SJSA1 (cell line): ENCODE data around the gene NUAK2. TPM values are rescaled to one million over a fixed set of nuclear protein-coding genes. Genes with fewer than 3 reads are reported as not detected.
A peak's percentile ranks its signal among the peaks of the same experiment; 100 is the strongest.

Experiments used
- DNase-seq, 2 experiments: peaks; one replicate each; pipeline ENCODE4 v3.0.0-alpha.2; 2015 to 2020; ENCODE audit warnings: low spot score in 2 of 2, low read depth in 1 of 2
- H3K27ac ChIP-seq: fragments of 250-450 bp; sonication (Bioruptor Pico); 2 replicates; pipeline ENCODE4 v1.5.1; 2020; ENCODE audit warnings: mild to moderate bottlenecking, moderate library complexity
- H3K27me3 ChIP-seq: fragments of 250-450 bp; sonication (Bioruptor Pico); replicated peaks from 2 replicates; pipeline ENCODE4 v1.5.1; 2020; ENCODE audit warnings: mild to moderate bottlenecking, moderate library complexity
- H3K36me3 ChIP-seq: fragments of 250-450 bp; sonication (Bioruptor Pico); 2 replicates; pipeline ENCODE4 v1.5.1; 2020; ENCODE audit warnings: mild to moderate bottlenecking
- H3K4me1 ChIP-seq: fragments of 250-450 bp; sonication (Bioruptor Pico); replicated peaks from 2 replicates; pipeline ENCODE4 v1.6.1; 2021; ENCODE audit warnings: mild to moderate bottlenecking
- H3K4me3 ChIP-seq: fragments of 250-450 bp; sonication (Bioruptor Pico); 2 replicates; pipeline ENCODE4 v1.5.1; 2020; ENCODE audit warnings: mild to moderate bottlenecking
- H3K9me3 ChIP-seq: fragments of 250-450 bp; sonication (Bioruptor Pico); replicated peaks from 2 replicates; pipeline ENCODE4 v1.5.1; 2020; ENCODE audit warnings: mild to moderate bottlenecking
- total RNA-seq: library from RNA; depleted of rRNA; stranded (reverse); fragments of >200 nt; shearing (Covaris generic); gene quantifications from 2 replicates; pipeline ENCODE4 v1.2.3, GENCODE V29; 2014; rRNA removed

Gene NUAK2
- total RNA-seq, 1 experiment from 2014 or later: 5.8 TPM

- DNase-seq: peak; percentile 44 to 63
- Histone ChIP-seq H3K27ac (no peak overlapping the region; the same call in 1 of the 2 replicates), H3K9me3 (no peaks in the 10 kb centered on the region)
Observed at GRCh38 chr1:205261946-205262691, 59.4 kb downstream of the NUAK2 start.

GRCh38 chr1:205260948-205261732 lies 60.4 kb downstream of the NUAK2 start:
- DNase-seq: no peak

More at GRCh38 chr1:205261946-205262691, 59.4 kb downstream of the NUAK2 start:
- H3K36me3 ChIP-seq: no peaks in the 10 kb centered on the region
- no peak overlapping the region for H3K4me3 ChIP-seq
- no peaks in the 10 kb centered on the region for H3K27me3 ChIP-seq
- H3K4me1 ChIP-seq: peaks cover 22% of the 10 kb centered on the region

GRCh38 chr1:205259998-205260397 lies 61.5 kb downstream of the NUAK2 start:
- no peak for DNase-seq
- no peak overlapping the region for H3K4me3 ChIP-seq
- no peaks in the 10 kb centered on the region for H3K36me3 ChIP-seq
- no peaks in the 10 kb centered on the region for H3K9me3 ChIP-seq
- H3K27me3 ChIP-seq: no peaks in the 10 kb centered on the region
- H3K4me1 ChIP-seq: peaks cover 22% of the 10 kb centered on the region
- no peak overlapping the region for H3K27ac ChIP-seq

More at GRCh38 chr1:205260948-205261732, 60.4 kb downstream of the NUAK2 start:
- no peak overlapping the region for H3K4me3 ChIP-seq
- H3K27me3 ChIP-seq: no peaks in the 10 kb centered on the region
- no peaks in the 10 kb centered on the region for H3K36me3 ChIP-seq
- no peaks in the 10 kb centered on the region for H3K9me3 ChIP-seq
- H3K27ac ChIP-seq: no peak overlapping the region
- H3K4me1 ChIP-seq: peaks cover 22% of the 10 kb centered on the region

GRCh38 chr1:205259324-205259832 lies 62.2 kb downstream of the NUAK2 start:
- DNase-seq: no peak
- Histone ChIP-seq H3K27me3 (no peaks in the 10 kb centered on the region), H3K36me3 (no peaks in the 10 kb centered on the region), H3K27ac (no peak overlapping the region), H3K4me3 (no peak overlapping the region), H3K9me3 (no peaks in the 10 kb centered on the region), H3K4me1 (peaks cover 22% of the 10 kb centered on the region)

GRCh38 chr1:205258719-205259118 lies 62.8 kb downstream of the NUAK2 start:
- Histone ChIP-seq H3K9me3 (no peaks in the 10 kb centered on the region), H3K4me3 (no peak overlapping the region), H3K27me3 (no peaks in the 10 kb centered on the region), H3K27ac (no peak overlapping the region; the same call in 1 of the 2 replicates), H3K36me3 (no peaks in the 10 kb centered on the region), H3K4me1 (peaks cover 22% of the 10 kb centered on the region)
- peak in 1 of 2 experiments; percentile 15 for DNase-seq

GRCh38 chr1:205258261-205258691 lies 63.3 kb downstream of the NUAK2 start:
- no peaks in the 10 kb centered on the region for H3K9me3 ChIP-seq
- no peak overlapping the region for H3K4me3 ChIP-seq
- H3K4me1 ChIP-seq: peaks cover 22% of the 10 kb centered on the region
- H3K27ac ChIP-seq: no peak overlapping the region; the same call in 1 of the 2 replicates
- no peaks in the 10 kb centered on the region for H3K36me3 ChIP-seq
- no peaks in the 10 kb centered on the region for H3K27me3 ChIP-seq
- DNase-seq: no peak

- Histone ChIP-seq H3K36me3 (no peaks in the 10 kb centered on the region), H3K4me1 (peaks cover 21% of the 10 kb centered on the region), H3K4me3 (no peak overlapping the region), H3K9me3 (no peaks in the 10 kb centered on the region), H3K27me3 (no peaks in the 10 kb centered on the region), H3K27ac (no peak overlapping the region)
- DNase-seq: no peak
Observed at GRCh38 chr1:205257735-205258134, 63.8 kb downstream of the NUAK2 start.

- no peak for DNase-seq
- H3K9me3 ChIP-seq: no peaks in the 10 kb centered on the region
- no peak overlapping the region for H3K4me3 ChIP-seq
- H3K27me3 ChIP-seq: no peaks in the 10 kb centered on the region
- H3K4me1 ChIP-seq: peaks cover 15% of the 10 kb centered on the region
- no peak overlapping the region for H3K27ac ChIP-seq
- H3K36me3 ChIP-seq: no peaks in the 10 kb centered on the region
Observed at GRCh38 chr1:205256951-205257625, 64.5 kb downstream of the NUAK2 start.

- peaks cover 6% of the 10 kb centered on the region for H3K4me1 ChIP-seq
- H3K36me3 ChIP-seq: no peaks in the 10 kb centered on the region
- DNase-seq: peak; percentile 73 to 86
Observed at GRCh38 chr1:205255941-205256780, 65.4 kb downstream of the NUAK2 start.

More at GRCh38 chr1:205255941-205256780, 65.4 kb downstream of the NUAK2 start:
- H3K4me3 ChIP-seq: no peak overlapping the region
- H3K27ac ChIP-seq: no peak overlapping the region
- no peaks in the 10 kb centered on the region for H3K27me3 ChIP-seq
- H3K9me3 ChIP-seq: no peaks in the 10 kb centered on the region

Other genes starting within 250 kb of the NUAK2 start
- gene TMEM81, start 237.3 kb downstream of the NUAK2 start, total RNA-seq: 2.1 and 2.3 TPM in 2 replicates
- 15.2 and 30.2 TPM in 2 replicates for gene RBBP5, start 199.8 kb downstream of the NUAK2 start, total RNA-seq
- 8.3 and 10.2 TPM in 2 replicates for gene DSTYK, start 110.0 kb downstream of the NUAK2 start, total RNA-seq
- gene TMCC2, start 93.8 kb downstream of the NUAK2 start, total RNA-seq: 8.2 and 10.3 TPM in 2 replicates
- not detected in 2 replicates for gene KLHDC8A, start 35.2 kb upstream of the NUAK2 start, total RNA-seq
- gene LEMD1, start 100.3 kb upstream of the NUAK2 start, total RNA-seq: not detected in 2 replicates
- not detected in 2 replicates for gene BLACAT1, start 134.3 kb upstream of the NUAK2 start, total RNA-seq
- gene CDK18, start 182.9 kb upstream of the NUAK2 start, total RNA-seq: 0.05 TPM in 1 of 2 replicates, not detected in the other